GM21526 (cell line): ENCODE data around the gene FMN1.

Experiments
- ATAC-seq: cut with Tn5 transposase; IDR thresholded peaks from one replicate; pipeline ENCODE4 v1.9.1; 2021; ENCODE audit warnings: moderate library complexity; ENCODE audit not compliant: unreplicated experiment, low FRiP score

The FMN1 gene

DNA sequence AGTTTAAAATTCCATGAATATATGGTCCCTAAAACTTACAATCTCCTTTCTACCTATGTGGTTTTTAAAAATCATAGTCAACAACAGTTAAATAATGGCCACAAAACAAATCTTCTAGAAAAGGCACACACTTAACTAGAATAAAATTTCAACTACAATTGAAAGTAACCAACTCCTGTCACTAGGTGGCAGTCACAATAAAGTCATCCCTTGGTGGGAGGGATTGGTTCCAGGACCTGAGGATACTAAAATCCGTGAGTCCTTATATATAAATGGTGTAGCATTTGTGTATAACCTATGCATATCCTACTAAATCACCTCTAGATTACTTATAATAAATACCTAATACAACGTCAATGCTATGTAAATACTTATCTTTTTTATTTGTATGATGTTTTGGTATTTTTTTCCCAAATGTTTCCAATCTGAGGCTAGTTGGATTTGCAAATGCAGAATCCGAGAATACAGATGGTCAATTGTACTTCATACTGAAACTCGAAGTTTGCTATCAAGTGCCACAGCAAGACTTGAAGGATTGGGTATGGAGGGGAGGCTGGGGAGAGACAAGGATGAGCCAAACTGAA lies 172.6 kb downstream of the FMN1 start:
- no peak for ATAC-seq

DNA sequence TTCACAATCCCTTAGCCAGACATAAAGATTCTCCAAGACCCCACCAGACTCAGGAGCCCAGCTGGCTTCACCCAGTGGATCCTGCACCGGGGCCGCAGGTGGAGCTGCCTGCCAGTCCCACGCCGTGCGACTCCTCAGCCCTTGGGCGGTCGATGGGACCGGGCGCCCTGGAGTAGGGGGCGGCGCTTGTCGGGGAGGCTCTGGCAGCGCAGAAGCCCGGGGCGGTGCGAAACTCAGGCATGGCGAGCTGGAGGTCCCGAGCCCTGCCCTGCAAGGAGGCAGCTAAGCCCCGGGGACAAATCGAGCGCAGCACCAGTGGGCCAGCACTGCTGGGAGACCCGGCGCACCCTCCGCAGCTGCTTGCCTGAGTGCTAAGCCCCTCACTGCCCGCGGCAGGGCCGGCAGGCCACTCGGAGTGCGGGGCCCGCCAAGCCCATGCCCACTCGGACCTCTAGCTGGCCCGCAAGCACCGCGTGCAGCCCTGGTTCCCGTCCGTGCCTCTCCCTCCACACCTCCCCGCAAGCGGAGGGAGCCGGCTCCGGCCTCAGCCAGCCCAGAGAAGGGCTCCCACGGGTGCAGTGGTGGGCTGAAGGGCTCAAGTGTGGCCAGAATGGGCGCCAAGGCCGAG lies 175.0 kb downstream of the FMN1 start:
- no peak for ATAC-seq

DNA sequence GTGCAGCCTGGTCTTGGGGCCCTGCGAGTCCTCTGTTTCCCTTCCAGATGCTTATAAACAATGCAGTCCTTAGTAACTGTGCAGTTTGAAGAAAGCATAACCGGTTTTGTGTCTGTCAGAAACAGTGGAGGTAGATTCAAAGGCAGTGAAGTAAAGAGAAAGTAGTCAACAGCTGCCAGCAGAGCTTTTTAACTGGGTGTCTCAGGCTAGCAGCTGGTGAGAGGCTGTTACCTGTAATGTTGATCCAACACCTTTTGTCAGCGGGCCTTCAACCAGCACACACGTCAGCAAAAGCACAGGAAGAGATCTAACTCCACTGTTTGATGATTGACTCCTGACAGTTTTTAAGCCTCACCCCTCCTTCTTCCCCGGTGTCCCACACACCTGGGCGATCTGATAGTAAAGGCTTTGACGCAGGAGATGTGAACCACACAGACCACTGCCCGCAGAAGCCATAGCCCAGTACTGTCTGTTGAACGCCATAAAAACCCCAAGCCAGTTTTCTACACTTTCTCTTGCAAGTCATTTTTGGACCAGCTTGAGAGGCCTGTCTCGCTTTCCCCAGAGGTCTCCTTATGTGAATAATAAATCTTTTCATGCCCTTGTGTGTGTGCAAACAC lies 178.0 kb downstream of the FMN1 start:
- no peak for ATAC-seq

DNA sequence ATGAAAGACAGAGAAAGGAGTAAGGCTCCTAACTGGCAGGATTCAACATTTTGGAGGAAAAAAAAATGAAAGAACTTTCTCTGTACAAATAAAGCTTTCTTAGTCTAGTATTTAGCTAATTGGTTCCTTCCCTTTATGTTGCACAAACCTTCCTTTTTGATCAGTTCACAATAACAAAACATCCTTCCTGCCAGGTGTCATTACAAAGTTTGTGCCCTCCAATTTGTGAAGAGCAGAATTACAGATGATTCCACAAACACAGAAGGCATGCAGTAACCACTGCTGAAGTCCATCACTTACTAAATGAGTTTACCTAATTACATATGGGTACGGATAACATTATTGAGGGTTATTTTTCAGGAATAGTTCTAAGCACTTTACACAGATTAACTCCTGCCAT lies 179.9 kb downstream of the FMN1 start:
- no peak for ATAC-seq

DNA sequence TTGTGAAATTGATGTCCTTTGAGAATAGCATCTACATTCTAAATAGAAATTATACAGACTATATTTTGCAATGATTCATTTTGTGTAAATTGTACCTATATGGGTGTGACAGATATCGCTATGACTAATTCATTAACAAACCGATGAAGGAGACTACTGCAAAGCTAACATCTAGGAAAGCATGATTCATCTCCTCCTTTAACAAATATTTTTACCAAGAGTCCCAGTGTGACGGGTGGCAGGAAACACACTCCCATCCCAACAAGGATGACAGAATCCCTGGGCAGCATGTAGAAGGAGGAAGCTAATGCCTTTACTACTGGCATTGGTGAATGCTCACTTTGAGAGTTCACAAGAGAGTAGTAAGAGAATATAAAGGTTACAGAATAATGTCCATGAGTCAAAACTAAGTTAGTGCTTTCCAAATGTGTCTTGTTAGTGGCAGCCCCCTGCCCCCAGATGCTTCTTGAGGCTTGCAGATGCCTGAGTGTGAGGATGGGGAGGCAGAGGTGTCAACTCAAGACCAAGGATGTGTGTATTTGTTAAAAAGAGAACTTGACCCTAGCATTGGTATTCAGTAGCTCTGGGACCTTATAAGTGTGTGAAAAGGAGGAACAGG lies 180.6 kb downstream of the FMN1 start:
- no peak for ATAC-seq

DNA sequence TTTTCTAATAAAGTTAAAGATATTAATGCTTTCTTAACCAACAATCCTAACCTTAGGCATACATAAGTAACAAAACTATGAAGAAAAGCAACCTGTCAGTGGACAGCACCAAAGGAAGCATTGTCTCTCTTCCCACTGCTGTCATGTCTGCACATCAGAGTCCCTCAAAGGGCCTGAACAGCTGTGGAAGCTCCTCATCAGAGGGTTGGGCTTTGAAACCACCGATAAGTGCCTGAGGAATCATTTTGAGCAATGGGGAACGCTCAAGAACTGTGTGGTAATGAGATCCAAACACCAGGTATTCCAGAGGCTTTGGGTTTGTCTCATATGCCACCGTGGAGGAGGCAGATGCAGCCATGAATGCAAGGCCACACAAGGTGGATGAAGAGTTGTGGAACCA lies 182.5 kb downstream of the FMN1 start:
- ATAC-seq: no peak

DNA sequence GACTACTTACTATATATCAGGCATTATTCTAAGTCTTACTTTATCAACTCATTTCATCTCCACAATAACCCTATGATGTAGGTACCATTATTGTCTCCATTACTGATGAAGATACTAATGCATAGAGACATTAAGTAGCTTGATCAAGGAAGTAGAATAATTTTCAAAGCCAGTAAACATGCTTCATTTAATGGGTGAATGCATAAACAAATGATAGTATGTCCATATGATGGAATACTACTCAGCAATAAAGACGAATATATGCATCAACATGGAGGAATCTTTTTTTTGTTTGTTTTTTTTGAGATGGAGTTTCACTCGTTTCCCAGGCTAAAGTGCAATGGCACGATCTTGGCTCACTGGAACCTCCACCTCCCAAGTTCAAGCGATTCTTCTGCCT lies 184.9 kb downstream of the FMN1 start:
- no peak for ATAC-seq

DNA sequence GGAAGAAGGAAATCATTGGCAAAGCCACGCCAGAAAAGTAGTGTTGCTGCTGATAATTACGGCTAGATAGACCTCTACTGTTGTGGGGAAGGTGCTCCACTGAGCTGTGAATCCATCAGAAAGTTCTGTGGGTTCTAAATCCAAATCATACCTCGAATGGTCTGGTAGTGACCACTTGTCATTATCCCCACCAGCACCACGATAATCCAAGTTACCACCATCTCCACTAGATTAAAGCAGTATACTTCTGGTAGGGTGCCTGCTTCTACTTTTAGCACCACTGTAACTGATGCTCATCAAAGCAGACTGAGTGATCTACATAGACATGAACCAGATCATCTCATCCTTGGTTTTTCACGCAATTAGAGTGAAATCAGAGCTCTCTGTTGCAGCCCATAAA lies 185.5 kb downstream of the FMN1 start:
- no peak for ATAC-seq

DNA sequence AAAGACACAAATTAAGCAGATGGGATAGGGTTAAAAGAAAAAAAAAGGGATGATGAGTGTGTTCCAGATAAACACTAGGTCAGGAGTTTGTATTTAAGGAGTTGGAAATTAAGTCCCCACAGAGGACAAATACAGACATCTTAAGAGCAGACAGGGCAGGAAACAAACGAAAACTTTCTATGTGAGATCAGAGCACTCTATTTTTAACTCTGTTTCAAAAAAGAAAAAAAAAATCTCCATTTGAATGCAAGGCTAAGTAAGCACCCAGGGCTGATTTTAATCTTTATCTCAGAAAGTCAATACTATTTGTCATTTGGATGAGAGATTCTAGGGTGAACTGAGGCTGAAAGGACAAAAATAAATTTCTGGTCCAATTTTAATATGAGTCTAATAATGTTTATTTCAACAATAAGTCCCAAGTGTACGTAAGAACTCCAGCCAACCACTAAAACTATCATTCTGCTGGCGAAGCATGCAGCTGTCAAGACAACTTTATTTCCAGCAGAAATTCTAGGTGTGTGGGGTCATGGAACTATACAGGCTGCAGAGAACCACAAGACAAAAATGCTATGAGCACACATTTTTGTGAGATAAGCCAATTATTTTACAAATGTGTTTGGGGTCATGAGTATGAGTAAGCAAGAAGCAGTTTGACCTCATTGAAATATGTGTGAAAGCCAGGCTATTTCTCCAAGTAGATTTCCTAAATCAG lies 186.1 kb downstream of the FMN1 start:
- no peak for ATAC-seq

DNA sequence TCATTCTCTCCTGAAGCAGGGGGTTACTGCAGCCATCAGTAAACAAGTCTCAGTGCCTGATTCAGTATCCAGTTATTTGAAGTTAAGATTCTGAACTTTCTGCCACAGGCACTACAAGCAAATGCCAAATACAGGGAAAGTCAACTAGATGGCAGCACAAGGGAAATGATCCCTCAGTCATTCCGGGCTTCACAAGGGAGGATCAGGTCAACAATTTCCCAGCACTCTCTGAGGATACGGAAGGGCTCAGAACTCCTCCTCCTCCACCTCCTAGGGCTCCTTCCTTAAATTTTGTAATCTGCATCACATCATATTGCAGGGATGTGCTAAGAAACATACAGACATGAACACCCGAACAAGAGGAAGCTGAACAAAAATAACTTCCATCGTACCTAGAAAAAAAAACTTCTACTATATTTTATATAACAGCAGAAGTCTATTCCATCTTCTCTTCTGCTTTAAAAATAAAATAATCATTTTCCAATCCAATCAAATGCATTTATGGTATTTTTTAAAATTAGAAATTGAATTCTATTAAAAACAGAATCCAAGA lies 187.1 kb downstream of the FMN1 start:
- no peak for ATAC-seq

DNA sequence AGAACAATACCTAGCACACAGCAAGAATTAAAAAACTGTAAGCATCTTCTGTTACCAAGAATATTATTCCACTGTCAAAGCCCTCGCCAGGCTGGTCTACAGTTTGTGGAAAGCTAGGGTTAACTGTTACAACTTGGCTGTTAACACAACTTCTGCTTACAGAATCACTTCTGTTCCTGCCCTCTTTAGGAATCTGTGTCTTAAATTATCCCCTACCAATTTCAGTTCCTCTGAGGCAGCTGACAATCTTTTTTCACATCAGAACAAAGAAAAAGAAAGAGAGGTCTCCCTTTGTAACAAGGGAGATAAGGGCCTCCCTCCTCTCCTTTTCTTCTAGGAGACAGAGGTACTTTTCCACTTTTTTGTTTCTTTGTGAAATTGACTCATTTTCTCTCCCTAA lies 188.9 kb downstream of the FMN1 start:
- no peak for ATAC-seq

DNA sequence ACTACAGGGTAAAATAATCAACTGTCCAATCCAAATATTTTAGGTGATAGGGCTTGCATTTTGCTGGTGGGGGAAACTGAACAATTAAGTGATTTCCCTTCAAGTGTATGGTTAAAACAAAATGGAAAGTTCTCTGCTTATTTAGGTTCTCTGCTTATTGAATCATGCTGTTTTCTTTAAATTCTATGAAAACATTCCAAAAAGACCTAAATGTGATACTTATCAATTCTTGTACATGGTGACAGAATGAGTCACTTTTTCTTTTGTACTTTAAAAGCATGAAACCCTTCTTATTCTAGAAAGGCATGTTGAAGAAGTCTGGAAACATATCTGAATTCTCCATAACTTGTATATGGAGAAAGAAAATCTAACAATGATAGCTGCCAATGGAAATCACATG lies 192.6 kb downstream of the FMN1 start:
- no peak for ATAC-seq

DNA sequence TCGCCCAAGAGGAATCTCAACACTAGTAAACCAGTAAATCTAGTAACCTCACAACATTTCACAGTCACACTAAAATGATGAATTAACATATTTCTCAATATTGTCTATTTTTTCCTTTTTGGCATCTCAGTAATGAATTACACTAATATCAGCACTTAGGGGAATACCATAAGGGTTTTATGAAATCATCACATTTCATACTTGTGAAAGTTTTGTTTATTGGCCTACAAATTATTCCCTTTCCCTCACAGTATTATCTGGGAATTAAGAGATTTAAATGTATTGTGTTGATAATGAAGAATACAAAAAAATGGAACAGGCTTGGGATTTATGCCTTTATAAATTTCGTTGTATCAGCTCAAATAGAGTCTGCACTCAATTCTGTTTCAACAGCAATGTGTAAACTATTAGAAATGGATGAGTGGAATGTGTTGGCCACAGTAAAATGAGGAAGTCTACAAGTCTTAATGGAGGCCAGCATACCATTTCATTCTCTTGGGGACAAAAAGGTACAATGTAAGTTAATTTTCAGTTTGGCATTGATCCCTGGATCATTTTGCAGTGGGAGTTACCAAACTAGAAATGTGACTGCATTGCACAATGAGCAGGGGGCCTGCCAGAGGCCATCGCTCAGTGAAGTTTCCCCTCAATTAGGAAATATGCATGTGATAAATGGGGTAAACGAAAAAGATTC lies 195.4 kb downstream of the FMN1 start:
- ATAC-seq: no peak

DNA sequence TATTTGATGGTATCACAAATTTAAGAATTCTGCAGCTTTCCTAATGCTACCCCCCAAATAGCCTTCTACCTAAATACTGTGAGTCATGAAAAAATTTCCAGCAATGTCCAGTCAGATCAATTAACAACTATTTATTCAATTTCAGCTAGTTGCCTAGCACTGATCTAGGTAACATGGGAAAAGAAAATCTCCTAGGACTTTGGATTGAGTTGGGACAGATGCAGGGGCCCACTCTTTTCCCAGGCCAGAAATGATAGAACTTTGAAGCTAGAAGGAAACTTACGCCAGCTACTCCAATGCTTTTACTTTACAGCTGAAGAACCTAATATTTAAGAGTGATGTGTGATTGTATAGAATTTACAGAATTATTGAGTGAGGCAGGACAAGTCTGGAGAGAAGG lies 196.3 kb downstream of the FMN1 start:
- ATAC-seq: no peak

DNA sequence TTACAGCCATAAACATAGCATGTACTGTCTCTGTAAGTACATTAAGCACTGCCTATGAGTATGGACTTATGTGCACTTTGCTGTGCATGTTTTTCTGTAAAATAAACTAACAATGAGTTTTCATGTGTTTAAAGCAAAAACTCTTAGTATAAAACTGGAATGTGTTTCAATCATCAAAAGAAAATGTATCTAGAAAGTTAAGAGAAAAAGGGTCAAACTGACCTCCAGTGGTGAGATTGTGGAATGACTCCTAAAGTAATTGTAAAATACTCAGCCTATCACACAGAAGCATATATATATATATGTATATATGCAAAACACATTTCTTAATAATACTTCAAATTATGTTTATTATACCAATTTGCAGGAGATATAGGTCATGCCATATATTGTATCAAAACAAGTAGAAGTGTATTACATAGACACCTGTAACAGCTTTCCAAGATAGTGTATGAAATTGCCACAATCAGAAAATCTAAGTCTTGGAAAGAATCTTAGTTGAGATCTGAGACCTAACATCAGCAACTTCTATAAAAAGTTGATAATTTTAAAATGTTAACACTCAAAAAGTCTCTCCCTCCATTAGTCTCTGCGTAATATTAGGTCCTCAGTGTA lies 199.6 kb downstream of the FMN1 start:
- no peak for ATAC-seq

DNA sequence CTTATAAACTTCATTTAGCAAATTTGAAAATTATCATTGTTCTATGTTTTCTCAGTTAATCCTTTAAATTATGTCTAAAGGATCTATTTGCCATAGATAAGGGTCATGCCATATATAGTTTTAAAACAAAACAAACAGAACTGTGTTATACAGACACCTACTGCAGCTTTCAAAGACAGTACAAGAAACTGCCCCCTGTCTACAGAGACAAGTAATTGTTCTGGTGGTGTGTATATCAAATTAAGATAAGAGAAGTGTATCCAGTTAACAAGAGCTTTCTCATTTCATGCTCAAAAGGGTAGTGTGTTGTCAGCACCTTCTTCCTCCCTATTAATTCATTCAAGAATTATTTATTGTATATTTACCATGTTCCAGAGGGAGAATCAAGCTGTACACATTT lies 201.2 kb downstream of the FMN1 start:
- no peak for ATAC-seq

DNA sequence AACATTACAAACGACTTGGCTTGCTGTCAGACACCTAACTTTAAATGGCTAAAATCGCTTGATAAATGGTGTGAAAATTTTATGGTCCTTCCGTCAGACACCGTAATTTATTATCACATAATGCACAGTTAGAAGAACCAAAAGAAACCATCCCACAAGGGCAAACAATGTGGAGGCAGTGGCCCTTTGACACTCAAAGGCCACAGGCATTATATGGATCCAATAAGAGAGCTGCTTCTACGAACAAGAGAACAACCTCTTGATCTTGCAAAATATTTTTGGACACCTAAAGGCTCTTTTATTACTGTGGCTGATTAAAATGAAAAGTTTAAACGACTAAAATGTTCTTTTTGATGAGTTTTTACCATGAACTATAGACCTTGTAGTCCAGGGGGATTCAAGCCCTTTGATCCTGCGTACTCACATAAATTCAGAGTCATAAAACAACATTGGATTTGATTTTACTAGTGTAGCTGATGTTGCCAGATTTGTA lies 202.8 kb downstream of the FMN1 start:
- no peak for ATAC-seq

DNA sequence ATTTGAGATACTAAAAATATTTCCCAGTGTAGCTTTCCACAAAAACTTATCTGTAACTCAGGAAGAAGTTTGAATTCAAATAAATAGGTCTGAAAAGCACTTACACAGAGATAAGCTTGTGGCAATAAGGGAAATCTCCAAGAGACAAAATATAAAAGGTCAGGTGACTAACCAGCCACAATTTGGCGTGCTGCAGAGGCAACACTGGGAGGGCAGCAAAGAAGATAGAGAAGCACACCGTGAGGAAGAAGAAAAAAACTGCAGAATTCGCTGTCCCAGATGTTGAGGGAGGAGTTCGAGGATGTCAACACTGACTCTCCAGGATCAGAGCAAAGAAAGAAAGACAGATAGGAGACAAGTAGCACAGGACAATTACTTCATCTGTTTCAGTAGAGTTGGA lies 204.4 kb downstream of the FMN1 start:
- ATAC-seq: no peak

DNA sequence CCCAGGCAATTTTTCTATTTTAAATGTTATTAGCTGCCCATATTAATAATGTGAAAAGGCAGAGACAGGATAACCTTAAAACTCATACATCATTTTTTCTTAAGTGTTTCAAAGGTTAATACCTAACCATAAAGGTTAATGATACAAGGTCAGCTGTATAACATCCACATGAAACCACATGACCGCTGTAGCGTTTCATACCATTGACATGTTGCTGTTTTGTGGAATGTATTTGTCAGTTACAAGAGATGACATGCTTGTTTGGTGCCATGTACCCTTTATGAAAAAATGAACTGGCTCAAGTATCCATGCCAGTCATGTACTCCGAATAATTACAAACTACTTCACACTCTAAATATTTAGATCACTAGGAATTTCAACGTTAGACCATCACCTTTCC lies 207.4 kb downstream of the FMN1 start:
- no peak for ATAC-seq

DNA sequence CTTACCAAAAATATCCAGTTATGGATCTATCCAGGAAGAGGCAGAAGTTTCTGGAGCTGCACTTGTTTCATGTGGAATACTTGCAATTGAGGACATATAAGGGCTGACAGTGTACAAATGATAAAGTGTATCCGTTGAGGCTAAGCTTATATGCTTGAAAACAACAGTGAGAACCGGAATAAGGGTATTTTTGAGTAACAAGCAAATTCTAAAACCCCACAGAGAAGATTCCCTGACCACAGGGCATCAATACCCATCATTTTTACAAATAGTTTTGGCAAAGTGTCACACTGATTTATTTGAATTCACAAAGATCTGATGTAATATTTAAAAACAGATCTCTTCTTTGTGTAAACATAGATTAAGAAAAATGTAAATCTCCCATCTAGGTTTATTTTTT lies 208.4 kb downstream of the FMN1 start:
- no peak for ATAC-seq
